H9 (cell line): ENCODE data around the gene SESTD1. TPM values are rescaled to one million over a fixed set of nuclear protein-coding genes. Genes with fewer than 3 reads are reported as not detected.
A peak's percentile ranks its signal among the peaks of the same experiment; 100 is the strongest.

Experiments
- DNase-seq: peaks from one replicate; pipeline ENCODE4 v3.0.0-alpha.2; 2017
- H2AFZ ChIP-seq: one replicate; pipeline ENCODE4 v1.6.1; 2013; ENCODE audit warnings: mild to moderate bottlenecking, low read length, control low read depth, moderate library complexity
- H2AK5ac ChIP-seq: 2 replicates; pipeline ENCODE4 v1.6.1; 2013; ENCODE audit warnings: low read length, control low read depth, mixed read lengths; ENCODE audit not compliant: insufficient read length
- H2BK120ac ChIP-seq: one replicate; pipeline ENCODE4 v1.6.1; 2013; ENCODE audit warnings: low read depth, mild to moderate bottlenecking, low read length, control low read depth, inconsistent platforms; ENCODE audit not compliant: poor library complexity, severe bottlenecking
- H2BK12ac ChIP-seq: 2 replicates; pipeline ENCODE4 v1.6.1; 2013; ENCODE audit warnings: low read length, control low read depth, mixed read lengths, low read depth; ENCODE audit not compliant: insufficient read length
- H2BK15ac ChIP-seq: 2 replicates; pipeline ENCODE4 v1.6.1; 2013; ENCODE audit warnings: low read depth, low read length, control low read depth
- H2BK20ac ChIP-seq: one replicate; pipeline ENCODE4 v1.6.1; 2013; ENCODE audit warnings: low read depth, mild to moderate bottlenecking, low read length, control low read depth, inconsistent platforms; ENCODE audit not compliant: poor library complexity, severe bottlenecking
- H2BK5ac ChIP-seq: 2 replicates; pipeline ENCODE4 v1.6.1; 2013; ENCODE audit warnings: low read length, control low read depth, mixed read lengths; ENCODE audit not compliant: insufficient read length
- H3K14ac ChIP-seq: 2 replicates; pipeline ENCODE4 v1.6.1; 2013; ENCODE audit warnings: low read length, control low read depth; ENCODE audit not compliant: insufficient read depth
- H3K18ac ChIP-seq: 2 replicates; pipeline ENCODE4 v1.6.1; 2013; ENCODE audit warnings: low read depth, mild to moderate bottlenecking, mixed read lengths, low read length, control low read depth; ENCODE audit not compliant: insufficient read length
- H3K23ac ChIP-seq: 2 replicates; pipeline ENCODE4 v1.6.1; 2013; ENCODE audit warnings: low read length, control low read depth, mixed read lengths, low read depth; ENCODE audit not compliant: insufficient read length
- H3K23me2 ChIP-seq: 2 replicates; pipeline ENCODE4 v1.6.1; 2013; ENCODE audit warnings: low read depth, mild to moderate bottlenecking, mixed read lengths, low read length, control low read depth; ENCODE audit not compliant: insufficient read length, poor library complexity, severe bottlenecking
- H3K27ac ChIP-seq: 2 replicates; pipeline ENCODE4 v1.5.1; 2013; ENCODE audit warnings: low read length, control low read depth, mixed read lengths, low read depth; ENCODE audit not compliant: insufficient read length
- H3K27me3 ChIP-seq: 2 replicates; pipeline ENCODE4 v1.6.1; 2013; ENCODE audit warnings: low read length, control low read depth, inconsistent platforms; ENCODE audit not compliant: insufficient read depth
- H3K4ac ChIP-seq: 2 replicates; pipeline ENCODE4 v1.6.1; 2013; ENCODE audit warnings: low read depth, mild to moderate bottlenecking, control low read depth, inconsistent platforms, low read length, moderate library complexity
- H3K4me1 ChIP-seq: 2 replicates; pipeline ENCODE4 v1.6.1; 2013; ENCODE audit warnings: low read length, control low read depth, inconsistent platforms; ENCODE audit not compliant: insufficient read depth
- H3K4me2 ChIP-seq: 2 replicates; pipeline ENCODE4 v1.6.1; 2013; ENCODE audit warnings: low read length, control low read depth, mixed read lengths; ENCODE audit not compliant: insufficient read length, insufficient read depth
- H3K56ac ChIP-seq: 2 replicates; pipeline ENCODE4 v1.6.1; 2013; ENCODE audit warnings: low read depth, mild to moderate bottlenecking, mixed read lengths, low read length, control low read depth; ENCODE audit not compliant: insufficient read length
- H3K79me1 ChIP-seq: 2 replicates; pipeline ENCODE4 v1.6.1; 2013; ENCODE audit warnings: low read depth, mild to moderate bottlenecking, moderate library complexity, low read length, control low read depth, inconsistent platforms; ENCODE audit not compliant: insufficient read depth, poor library complexity, severe bottlenecking
- H3K79me2 ChIP-seq: 2 replicates; pipeline ENCODE4 v1.6.1; 2013; ENCODE audit warnings: low read length, control low read depth, inconsistent platforms; ENCODE audit not compliant: insufficient read depth
- H3K9ac ChIP-seq: 2 replicates; pipeline ENCODE4 v1.6.1; 2013; ENCODE audit warnings: low read length, control low read depth, mixed read lengths; ENCODE audit not compliant: insufficient read length; ENCODE audit errors: extremely low read depth
- H3K9me3 ChIP-seq: one replicate; pipeline ENCODE4 v1.6.1; 2013; ENCODE audit warnings: low read depth, low read length, inconsistent platforms; ENCODE audit not compliant: control insufficient read depth
- H3T11ph ChIP-seq: one replicate; pipeline ENCODE4 v1.6.1; 2013; ENCODE audit warnings: mild to moderate bottlenecking, low read length, control low read depth, inconsistent platforms
- H4K20me1 ChIP-seq: one replicate; pipeline ENCODE4 v1.6.1; 2013; ENCODE audit not compliant: control insufficient read depth, insufficient read length, insufficient read depth
- H4K5ac ChIP-seq: 2 replicates; pipeline ENCODE4 v1.6.1; 2013; ENCODE audit warnings: low read depth, mild to moderate bottlenecking, mixed read lengths, low read length, control low read depth; ENCODE audit not compliant: insufficient read length
- H4K8ac ChIP-seq: replicated peaks from 2 replicates; pipeline ENCODE4 v1.6.1; 2013; ENCODE audit warnings: low read length, control low read depth, mixed read lengths, low read depth; ENCODE audit not compliant: insufficient read length
- H4K91ac ChIP-seq: 2 replicates; pipeline ENCODE4 v1.6.1; 2013; ENCODE audit warnings: low read depth, mild to moderate bottlenecking, moderate library complexity, mixed read lengths, low read length, control low read depth; ENCODE audit not compliant: insufficient read length
- H3K27ac Mint-ChIP-seq, 3 experiments: 2 replicates in 2 of 3; 3 replicates in 1 of 3; pipeline ENCODE4 v1.8.0; 2020 to 2021; ENCODE audit warnings: mixed read lengths in 3 of 3, mild to moderate bottlenecking in 1 of 3, moderate library complexity in 1 of 3
- H3K27me3 Mint-ChIP-seq: 2 replicates; pipeline ENCODE4 v1.8.0; 2021; ENCODE audit warnings: low read depth, mild to moderate bottlenecking, moderate library complexity, mixed read lengths
- H3K36me3 Mint-ChIP-seq, 3 experiments: 2 replicates in 2 of 3; 3 replicates in 1 of 3; pipeline ENCODE4 v1.8.0; 2020 to 2021; ENCODE audit warnings: low read depth in 3 of 3, mixed read lengths in 3 of 3; ENCODE audit not compliant: insufficient read depth in 1 of 3
- H3K4me1 Mint-ChIP-seq, 2 experiments: 2 replicates each; pipeline ENCODE4 v1.8.0; 2020; ENCODE audit warnings: mixed read lengths in 2 of 2
- H3K4me3 Mint-ChIP-seq, 2 experiments: 2 replicates in 1 of 2; 3 replicates in 1 of 2; pipeline ENCODE4 v1.8.0; 2020 to 2021; ENCODE audit warnings: mild to moderate bottlenecking in 2 of 2, mixed read lengths in 2 of 2, moderate library complexity in 1 of 2
- H3K9me3 Mint-ChIP-seq, 2 experiments: 2 replicates in 1 of 2; 3 replicates in 1 of 2; pipeline ENCODE4 v1.8.0; 2020; ENCODE audit warnings: mild to moderate bottlenecking in 2 of 2, mixed read lengths in 2 of 2, moderate library complexity in 1 of 2
- CTCF ChIP-seq: fragments of 200-600 bp; sonication (generic); conservative IDR thresholded peaks from 3 replicates; pipeline ENCODE4 v1.8.0; 2021; ENCODE audit warnings: antibody characterized with exemption, mild to moderate bottlenecking
- WGBS: extraction: QIAGEN DNeasy Blood & Tissue Kit; methylation state at CpG from one replicate; pipeline ENCODE4 v1.1.7; 2013; ENCODE audit warnings: missing lambda C conversion rate, low lambda C conversion rate, mixed read lengths; ENCODE audit not compliant: insufficient read length; ENCODE audit errors: extremely low coverage; 5-methylcytosine and 5-hydroxymethylcytosine counted together
- total RNA-seq: library from RNA; stranded (reverse); gene quantifications from 2 replicates; pipeline ENCODE4 v1.2.1, GENCODE V29; 2021

The SESTD1 gene
- total RNA-seq, 1 experiment from 2014 or later, result 44.4 TPM

GRCh38 chr2:179235463-179236108 is 29.0 kb downstream of the SESTD1 start:
- WGBS, result no CpG with 5 or more reads among the region's 7 CpGs
- peak overlapping the region; percentile 72 for H4K5ac ChIP-seq
- peak overlapping the region; percentile 73 for H2BK12ac ChIP-seq
- Mint-ChIP-seq H3K36me3 (no peaks in the 10 kb centered on the region; a peak in 1 of 7 replicates), H3K4me3 (no peak overlapping the region), H3K27me3 (no peaks in the 10 kb centered on the region), H3K4me1 (peaks cover 23 to 27% of the 10 kb centered on the region in 2 experiments), H3K9me3 (no peaks in the 10 kb centered on the region), H3K27ac (0 out of 7 replicates have a peak overlapping the region, but pooled peaks of 1 of the 3 experiments have one; percentile 9)
- H3K4me1 ChIP-seq, result peaks cover 4% of the 10 kb centered on the region
- no peak overlapping the region for H3K56ac ChIP-seq
- H3K23ac ChIP-seq, result no peak overlapping the region
- H3T11ph ChIP-seq, result no peak overlapping the region
- H2BK5ac ChIP-seq, result peak overlapping the region; percentile 29
- H4K8ac ChIP-seq, result no peak overlapping the region
- H2BK20ac ChIP-seq, result no peak overlapping the region
- H4K20me1 ChIP-seq, result no peaks in the 10 kb centered on the region
- no peak overlapping the region for H3K4ac ChIP-seq
- no peaks in the 10 kb centered on the region for H3K23me2 ChIP-seq
- no peak overlapping the region for H3K9ac ChIP-seq
- H2AK5ac ChIP-seq, result peak overlapping the region; percentile 35
- TF ChIP-seq CTCF, result no peak
- peaks cover 2% of the 10 kb centered on the region; the same call in 1 of the 2 replicates for H3K79me2 ChIP-seq
- no peaks in the 10 kb centered on the region for H3K27me3 ChIP-seq
- H2BK15ac ChIP-seq, result no peak overlapping the region
- no peak overlapping the region for H3K4me2 ChIP-seq
- H4K91ac ChIP-seq, result no peak overlapping the region
- no peak for DNase-seq
- H3K18ac ChIP-seq, result no peak overlapping the region
- H3K14ac ChIP-seq, result no peak overlapping the region
- H3K79me1 ChIP-seq, result peaks cover 4% of the 10 kb centered on the region
- no peaks in the 10 kb centered on the region for H3K9me3 ChIP-seq
- H2BK120ac ChIP-seq, result no peak overlapping the region
- H3K27ac ChIP-seq, result peak overlapping the region; percentile 39
- H2AFZ ChIP-seq, result no peak overlapping the region
